Endothelial cell of umbilical vein (primary cell): ENCODE measurements around the gene KCNB1. TPM values are rescaled to one million over a fixed set of nuclear protein-coding genes. Genes with fewer than 3 reads are reported as not detected.

Experiments
- BruUV-seq: library from RNA; stranded (reverse); fragments of 400-500 nt; replicated peaks from 2 replicates; lab custom pipeline; 2021; lab: Mats Ljungman, UMichigan
- CTCF ChIA-PET: fragments of 300-600, 350-600 bp; sonication (Branson Sonifier 250); formaldehyde crosslinking; loops from one replicate; lab custom pipeline; 2021; ENCODE audit warnings: antibody characterized with exemption, inconsistent platforms; lab: Charles Lee
- POLR2A ChIA-PET: fragments of 300-600, 350-600 bp; sonication (Branson Sonifier 250); formaldehyde crosslinking; loops from one replicate; lab custom pipeline; 2021; ENCODE audit warnings: antibody characterized with exemption, inconsistent platforms; lab: Charles Lee
- DNase-seq: peaks from one replicate; pipeline ENCODE4 v3.0.0-alpha.2; 2011; ENCODE audit warnings: low read depth, low spot score
- FAIRE-seq: peaks from 2 replicates; lab custom pipeline; 2011; peaks lifted over from hg19 to GRCh38; lab: Jason Lieb, UNC
- H2AFZ ChIP-seq: 2 replicates; pipeline ENCODE4 v1.6.0; 2012; ENCODE audit warnings: low read depth, low read length, control low read depth, inconsistent platforms
- H3K27ac ChIP-seq: 2 replicates; pipeline ENCODE4 v1.5.1; 2011; ENCODE audit warnings: low read depth, mild to moderate bottlenecking, control low read depth, low read length, moderate library complexity; ENCODE audit not compliant: insufficient read depth
- H3K27me3 ChIP-seq, 2 experiments: 2 replicates each; pipeline versions ENCODE4 v1.6.0 to v1.6.1; 2011; ENCODE audit warnings: low read length in 2 of 2, mixed read lengths in 1 of 2; ENCODE audit not compliant: control insufficient read depth in 2 of 2, insufficient read depth in 2 of 2
- H3K36me3 ChIP-seq, 2 experiments: 2 replicates in 1 of 2; 3 replicates in 1 of 2; pipeline ENCODE4 v1.5.1; 2011; ENCODE audit warnings: low read length in 2 of 2, mild to moderate bottlenecking in 1 of 2, moderate library complexity in 1 of 2; ENCODE audit not compliant: control insufficient read depth in 2 of 2, insufficient read depth in 2 of 2; ENCODE audit errors: extremely low read depth in 1 of 2
- H3K4me1 ChIP-seq: 3 replicates; pipeline ENCODE4 v1.5.1; 2011; ENCODE audit warnings: mild to moderate bottlenecking, low read length; ENCODE audit not compliant: control insufficient read depth, insufficient read depth; ENCODE audit errors: extremely low read depth
- H3K4me2 ChIP-seq: 2 replicates; pipeline ENCODE4 v1.6.1; 2011; ENCODE audit warnings: low read length, control low read depth, mixed read lengths; ENCODE audit not compliant: insufficient read depth
- H3K4me3 ChIP-seq, 3 experiments: fragments of 200-600 bp in 1 of 3; sonication (generic), shearing (Covaris generic) in 1 of 3; replicated peaks in 1 of 3; 2 replicates each; pipeline ENCODE4 v1.5.1; 2011 to 2016; ENCODE audit warnings: control low read depth in 3 of 3, low read length in 3 of 3, mild to moderate bottlenecking in 2 of 3, inconsistent platforms in 1 of 3, low read depth in 1 of 3, moderate library complexity in 1 of 3; ENCODE audit not compliant: insufficient read depth in 1 of 3
- H3K79me2 ChIP-seq: 2 replicates; pipeline ENCODE4 v1.6.0; 2012; ENCODE audit warnings: low read length, inconsistent platforms; ENCODE audit not compliant: control insufficient read depth, insufficient read depth
- H3K9ac ChIP-seq: replicated peaks from 2 replicates; pipeline ENCODE3; 2011; ENCODE audit warnings: low read length, control low read depth; ENCODE audit not compliant: insufficient read depth; ENCODE audit errors: extremely low read depth
- H3K9me1 ChIP-seq: replicated peaks from 3 replicates; pipeline ENCODE4 v1.6.0; 2011; ENCODE audit warnings: mild to moderate bottlenecking, low read length; ENCODE audit not compliant: control insufficient read depth, insufficient read depth; ENCODE audit errors: extremely low read depth
- H3K9me3 ChIP-seq: replicated peaks from 2 replicates; pipeline ENCODE4 v1.5.1; 2012; ENCODE audit warnings: low read length, inconsistent platforms; ENCODE audit not compliant: control insufficient read depth, insufficient read depth
- H4K20me1 ChIP-seq: replicated peaks from 2 replicates; pipeline ENCODE3; 2011; ENCODE audit warnings: mild to moderate bottlenecking, low read length; ENCODE audit not compliant: control insufficient read depth, insufficient read depth; ENCODE audit errors: extremely low read depth
- EZH2 ChIP-seq: IDR thresholded peaks from 2 replicates; pipeline ENCODE4 v1.6.1; 2012; ENCODE audit warnings: borderline replicate concordance, low read depth, mild to moderate bottlenecking, moderate library complexity, low read length, inconsistent platforms; ENCODE audit not compliant: severe bottlenecking
- FOS ChIP-seq: IDR thresholded peaks from 2 replicates; pipeline ENCODE4 v1.6.1; 2011; ENCODE audit warnings: mild to moderate bottlenecking, low read length, moderate library complexity, borderline replicate concordance; ENCODE audit not compliant: insufficient read depth
- GATA2 ChIP-seq: IDR thresholded peaks from 2 replicates; pipeline ENCODE4 v1.7.0; 2011; ENCODE audit warnings: low read depth, mild to moderate bottlenecking, moderate library complexity, mixed read lengths, low read length; ENCODE audit not compliant: insufficient read length, insufficient read depth
- JUN ChIP-seq: IDR thresholded peaks from 2 replicates; pipeline ENCODE4 v1.6.1; 2011; ENCODE audit warnings: borderline replicate concordance, low read depth; ENCODE audit not compliant: insufficient read length, insufficient read depth
- MYC ChIP-seq: IDR thresholded peaks from one replicate; pipeline ENCODE4 v1.6.1; 2011; ENCODE audit warnings: mild to moderate bottlenecking, low read depth, low read length
- POLR2A ChIP-seq: IDR thresholded peaks from 2 replicates; pipeline ENCODE4 v1.6.1; 2012; ENCODE audit warnings: low read depth, mild to moderate bottlenecking, control low read depth, low read length
- POLR2AphosphoS5 ChIP-seq: IDR thresholded peaks from 2 replicates; pipeline ENCODE4 v1.6.1; 2012; ENCODE audit warnings: low read depth, mild to moderate bottlenecking, control low read depth, low read length, moderate library complexity; ENCODE audit not compliant: insufficient read depth
- dilution Hi-C: fragments of 300-500 bp; cut with MboI; formaldehyde crosslinking; loops from one replicate; pipeline ENCODE4 v1.15.0; 2019; ENCODE audit warnings: low sequenced_read_pairs; ENCODE audit not compliant: extremely low pct_ligation_motif_present
- intact Hi-C: fragments of 100-400 bp; cut with micrococcal nuclease; formaldehyde crosslinking; loops from one replicate; pipeline ENCODE4 v1.10.0; 2022
- polyA plus RNA-seq, 4 experiments: library from polyadenylated mRNA; depleted of rRNA in 3 of 4; stranded (reverse) in 3 of 4; unstranded in 1 of 4; fragments of >200 nt; gene quantifications; 2 replicates each; pipeline versions ENCODE4 v1.2.1 to v1.2.3, GENCODE V29; 2011 to 2012; ENCODE audit warnings: missing spikeins in 1 of 4
- total RNA-seq: library from RNA; stranded (reverse); gene quantifications from 2 replicates; pipeline ENCODE4 v1.2.3, GENCODE V29; 2021
- TF ChIP-seq, protein P1 (sequence below), 2 donors: IDR thresholded peaks; 1 replicate in 1 of 2; 2 replicates in 1 of 2; pipeline ENCODE4 v1.5.1; 2011; ENCODE audit warnings: low read length in 2 of 2, mild to moderate bottlenecking in 2 of 2, moderate library complexity in 2 of 2, control low read depth in 1 of 2, inconsistent platforms in 1 of 2, low read depth in 1 of 2; ENCODE audit not compliant: insufficient read depth in 1 of 2; ENCODE audit errors: extremely low read depth in 1 of 2
- TF ChIP-seq, protein P2 (sequence below): IDR thresholded peaks from 2 replicates; pipeline ENCODE4 v1.6.1; 2011; ENCODE audit not compliant: insufficient read depth, insufficient read length

KCNB1 gene
- total and polyA plus RNA-seq, 2 donors (not counting 3 experiments of a cell fraction or from before 2014, with no cell fraction given) = not detected

DNA sequence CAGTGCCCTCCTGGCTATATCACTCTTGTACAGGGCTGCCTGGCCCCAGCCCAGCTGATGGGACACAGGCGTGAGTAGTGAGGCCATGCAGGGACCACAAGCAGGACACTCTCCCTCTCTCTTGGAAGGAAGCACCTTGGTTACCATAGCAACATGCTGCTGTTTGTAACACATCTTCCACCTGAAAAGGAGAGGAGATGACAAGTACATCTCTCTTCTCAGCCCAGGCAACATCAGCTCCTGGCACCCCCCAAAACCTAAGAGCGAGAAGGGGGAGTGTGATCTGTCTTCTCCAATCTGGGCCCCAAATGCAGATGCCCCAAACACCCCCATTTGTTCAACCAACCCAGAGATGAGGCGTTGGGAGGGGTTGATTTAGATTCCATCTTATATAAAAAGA, 49.9 kb downstream of the KCNB1 start:
- Histone ChIP-seq H3K27ac (no peak overlapping the region), H4K20me1 (no peaks in the 10 kb centered on the region), H3K4me2 (no peak overlapping the region), H3K9ac (no peak overlapping the region), H3K79me2 (no peaks in the 10 kb centered on the region), H3K27me3 (peaks cover 0 to 6% of the 10 kb centered on the region in 2 experiments), H3K9me1 (no peaks in the 10 kb centered on the region), H3K9me3 (no peaks in the 10 kb centered on the region), H2AFZ (no peak overlapping the region), H3K4me1 (no peaks in the 10 kb centered on the region), H3K36me3 (no peaks in the 10 kb centered on the region), H3K4me3 (no peak overlapping the region)
- BruUV-seq = no TSS peak
- no peak for DNase-seq
- no peak for FAIRE-seq
- intact Hi-C loops = no loop called here
- dilution Hi-C loops = no loop called here
- no peak for TF ChIP-seq EZH2
- no peak for TF ChIP-seq JUN
- TF ChIP-seq FOS = no peak
- TF ChIP-seq, protein P1, sequence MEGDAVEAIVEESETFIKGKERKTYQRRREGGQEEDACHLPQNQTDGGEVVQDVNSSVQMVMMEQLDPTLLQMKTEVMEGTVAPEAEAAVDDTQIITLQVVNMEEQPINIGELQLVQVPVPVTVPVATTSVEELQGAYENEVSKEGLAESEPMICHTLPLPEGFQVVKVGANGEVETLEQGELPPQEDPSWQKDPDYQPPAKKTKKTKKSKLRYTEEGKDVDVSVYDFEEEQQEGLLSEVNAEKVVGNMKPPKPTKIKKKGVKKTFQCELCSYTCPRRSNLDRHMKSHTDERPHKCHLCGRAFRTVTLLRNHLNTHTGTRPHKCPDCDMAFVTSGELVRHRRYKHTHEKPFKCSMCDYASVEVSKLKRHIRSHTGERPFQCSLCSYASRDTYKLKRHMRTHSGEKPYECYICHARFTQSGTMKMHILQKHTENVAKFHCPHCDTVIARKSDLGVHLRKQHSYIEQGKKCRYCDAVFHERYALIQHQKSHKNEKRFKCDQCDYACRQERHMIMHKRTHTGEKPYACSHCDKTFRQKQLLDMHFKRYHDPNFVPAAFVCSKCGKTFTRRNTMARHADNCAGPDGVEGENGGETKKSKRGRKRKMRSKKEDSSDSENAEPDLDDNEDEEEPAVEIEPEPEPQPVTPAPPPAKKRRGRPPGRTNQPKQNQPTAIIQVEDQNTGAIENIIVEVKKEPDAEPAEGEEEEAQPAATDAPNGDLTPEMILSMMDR (IDR thresholded peaks at IDR 0.05; ENCODE audit: extremely low read depth in 1 of 2, insufficient read depth in 1 of 2, low read depth in 1 of 2, low read length in 2 of 2) = no peak
- no peak for TF ChIP-seq GATA2
- TF ChIP-seq POLR2A = no peak
- CTCF ChIA-PET = no interaction called here
- POLR2A ChIA-PET = no interaction called here

DNA sequence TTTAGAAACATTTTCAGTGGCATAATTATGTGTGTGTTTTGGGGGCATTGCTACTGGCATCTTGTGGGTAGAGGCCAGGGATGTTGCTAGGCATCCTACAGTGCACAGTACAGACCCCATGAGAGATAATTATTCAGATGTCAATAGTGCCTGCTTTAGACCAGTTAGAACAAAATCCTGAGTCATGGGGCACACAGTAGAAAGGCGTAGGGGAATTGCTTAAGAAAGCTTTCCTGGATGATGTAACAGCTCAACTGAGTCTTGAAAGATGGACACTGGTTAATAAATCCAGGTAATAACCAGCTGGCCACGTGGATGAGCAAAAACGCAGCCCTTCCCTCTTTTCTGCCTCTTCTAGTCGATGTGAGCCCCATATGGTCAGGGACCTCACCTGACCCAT, 51.1 kb downstream of the KCNB1 start:
- H3K9ac ChIP-seq = no peak overlapping the region
- no peak overlapping the region for H2AFZ ChIP-seq
- intact Hi-C loops = no loop called here
- no peaks in the 10 kb centered on the region for H3K9me1 ChIP-seq
- no peaks in the 10 kb centered on the region for H3K79me2 ChIP-seq
- FAIRE-seq (no peak), DNase-seq (no peak)
- no TSS peak for BruUV-seq
- H3K27me3 ChIP-seq = peaks cover 7 to 14% of the 10 kb centered on the region in 2 experiments
- no peak overlapping the region for H3K27ac ChIP-seq
- dilution Hi-C loops = no loop called here
- H3K4me2 ChIP-seq = no peak overlapping the region
- H4K20me1 ChIP-seq = no peaks in the 10 kb centered on the region
- no peak for TF ChIP-seq JUN
- TF ChIP-seq, protein P2, sequence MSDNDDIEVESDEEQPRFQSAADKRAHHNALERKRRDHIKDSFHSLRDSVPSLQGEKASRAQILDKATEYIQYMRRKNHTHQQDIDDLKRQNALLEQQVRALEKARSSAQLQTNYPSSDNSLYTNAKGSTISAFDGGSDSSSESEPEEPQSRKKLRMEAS = no peak
- no peak for TF ChIP-seq MYC
- TF ChIP-seq POLR2AphosphoS5 = no peak
- TF ChIP-seq POLR2A = no peak
- TF ChIP-seq GATA2 = no peak
- TF ChIP-seq EZH2 = no peak
- H3K9me3 ChIP-seq = no peaks in the 10 kb centered on the region
- POLR2A ChIA-PET = no interaction called here
- CTCF ChIA-PET = interaction anchor here (0.6 kb wide), 1 partner anchor 9 kb away, joined by 3 read pairs; no protein-coding TSS in a partner anchor
- H3K36me3 ChIP-seq = no peaks in the 10 kb centered on the region
- no peaks in the 10 kb centered on the region for H3K4me1 ChIP-seq
- no peak overlapping the region for H3K4me3 ChIP-seq
